IPS-15b (cell line): ENCODE results near the gene PCNA.
"Not testable (repeated sequence)": the region's sequence is repeated elsewhere in the genome, so short reads cannot be mapped to it uniquely, and the experiment has no call there.

Source experiments
- H3K27me3 ChIP-seq: one replicate; pipeline ENCODE4 v1.6.1; 2013; ENCODE audit warnings: low read length; ENCODE audit not compliant: control insufficient read depth, insufficient read depth
- H3K36me3 ChIP-seq: one replicate; pipeline ENCODE4 v1.6.1; 2013; ENCODE audit warnings: low read length; ENCODE audit not compliant: control insufficient read depth, insufficient read depth
- H3K4me1 ChIP-seq: one replicate; pipeline ENCODE4 v1.6.1; 2013; ENCODE audit warnings: mild to moderate bottlenecking, low read length; ENCODE audit not compliant: control insufficient read depth, insufficient read depth
- H3K4me3 ChIP-seq: one replicate; pipeline ENCODE4 v1.5.1; 2013; ENCODE audit warnings: low read depth, low read length
- H3K9ac ChIP-seq: one replicate; pipeline ENCODE4 v1.6.1; 2013; ENCODE audit warnings: low read depth, mild to moderate bottlenecking, low read length
- H3K9me3 ChIP-seq: one replicate; pipeline ENCODE4 v1.6.1; 2013; ENCODE audit warnings: mild to moderate bottlenecking, low read length; ENCODE audit not compliant: control insufficient read depth, insufficient read depth

The PCNA gene

GRCh38 chr20:5091902-5092301, 27.9 kb downstream of the PCNA start:
- no peak overlapping the region for H3K9ac ChIP-seq
- no peak overlapping the region for H3K4me3 ChIP-seq
- H3K27me3 ChIP-seq: no peaks in the 10 kb centered on the region
- peaks cover 4% of the 10 kb centered on the region for H3K36me3 ChIP-seq
- H3K4me1 ChIP-seq: no peaks in the 10 kb centered on the region
- H3K9me3 ChIP-seq: no peaks in the 10 kb centered on the region

- Histone ChIP-seq H3K9me3 (no peaks in the 10 kb centered on the region), H3K27me3 (no peaks in the 10 kb centered on the region), H3K36me3 (no peaks in the 10 kb centered on the region), H3K4me3 (no peak overlapping the region), H3K4me1 (no peaks in the 10 kb centered on the region), H3K9ac (no peak overlapping the region)
Measured at GRCh38 chr20:5090191-5090590, 29.6 kb downstream of the PCNA start.

- Histone ChIP-seq H3K36me3 (no peaks in the 10 kb centered on the region), H3K9ac (no peak overlapping the region), H3K4me3 (no peak overlapping the region), H3K9me3 (no peaks in the 10 kb centered on the region), H3K27me3 (no peaks in the 10 kb centered on the region), H3K4me1 (no peaks in the 10 kb centered on the region)
Measured at GRCh38 chr20:5088688-5089087, 31.1 kb downstream of the PCNA start.

- H3K4me1 ChIP-seq: no peaks in the 10 kb centered on the region
- no peaks in the 10 kb centered on the region for H3K27me3 ChIP-seq
- no peaks in the 10 kb centered on the region for H3K36me3 ChIP-seq
- no peak overlapping the region for H3K4me3 ChIP-seq
- no peaks in the 10 kb centered on the region for H3K9me3 ChIP-seq
- H3K9ac ChIP-seq: no peak overlapping the region
Measured at GRCh38 chr20:5085380-5085779, 34.4 kb downstream of the PCNA start.

- no peak overlapping the region for H3K4me3 ChIP-seq
- H3K4me1 ChIP-seq: peaks cover 3% of the 10 kb centered on the region
- no peaks in the 10 kb centered on the region for H3K27me3 ChIP-seq
- no peaks in the 10 kb centered on the region for H3K9me3 ChIP-seq
- H3K36me3 ChIP-seq: no peaks in the 10 kb centered on the region
- H3K9ac ChIP-seq: no peak overlapping the region
Measured at GRCh38 chr20:5080384-5080877, 39.3 kb downstream of the PCNA start.

- H3K4me3 ChIP-seq: no peak overlapping the region
- peaks cover 3% of the 10 kb centered on the region for H3K4me1 ChIP-seq
- no peak overlapping the region for H3K9ac ChIP-seq
Measured at GRCh38 chr20:5078399-5078958, 41.3 kb downstream of the PCNA start.

GRCh38 chr20:5077761-5078387, 41.9 kb downstream of the PCNA start:
- no peaks in the 10 kb centered on the region for H3K27me3 ChIP-seq
- H3K9ac ChIP-seq: no peak overlapping the region
- no peaks in the 10 kb centered on the region for H3K9me3 ChIP-seq
- H3K4me3 ChIP-seq: no peak overlapping the region
- H3K36me3 ChIP-seq: no peaks in the 10 kb centered on the region
- H3K4me1 ChIP-seq: peaks cover 3% of the 10 kb centered on the region

More at GRCh38 chr20:5078399-5078958, 41.3 kb downstream of the PCNA start:
- Histone ChIP-seq H3K9me3 (no peaks in the 10 kb centered on the region), H3K27me3 (no peaks in the 10 kb centered on the region), H3K36me3 (no peaks in the 10 kb centered on the region)

- H3K4me3 ChIP-seq, H3K4me1 ChIP-seq, H3K9ac ChIP-seq, H3K9me3 ChIP-seq, H3K36me3 ChIP-seq, H3K27me3 ChIP-seq: not testable (repeated sequence)
Measured at GRCh38 chr20:5076913-5077312, 42.8 kb downstream of the PCNA start.

GRCh38 chr20:5074232-5074674, 45.5 kb downstream of the PCNA start:
- Histone ChIP-seq H3K4me1 (peaks cover 3% of the 10 kb centered on the region), H3K27me3 (no peaks in the 10 kb centered on the region), H3K9ac (no peak overlapping the region), H3K9me3 (no peaks in the 10 kb centered on the region), H3K36me3 (no peaks in the 10 kb centered on the region), H3K4me3 (no peak overlapping the region)

GRCh38 chr20:5073660-5074231, 46.0 kb downstream of the PCNA start:
- peaks cover 3% of the 10 kb centered on the region for H3K4me1 ChIP-seq
- H3K4me3 ChIP-seq: no peak overlapping the region
- H3K36me3 ChIP-seq: no peaks in the 10 kb centered on the region
- H3K9ac ChIP-seq: no peak overlapping the region
- no peaks in the 10 kb centered on the region for H3K27me3 ChIP-seq
- no peaks in the 10 kb centered on the region for H3K9me3 ChIP-seq

- Histone ChIP-seq H3K4me3 (no peak overlapping the region), H3K27me3 (no peaks in the 10 kb centered on the region), H3K9me3 (no peaks in the 10 kb centered on the region), H3K4me1 (no peaks in the 10 kb centered on the region), H3K36me3 (no peaks in the 10 kb centered on the region), H3K9ac (no peak overlapping the region)
Measured at GRCh38 chr20:5072756-5073659, 46.8 kb downstream of the PCNA start.
